IMR-90 (cell line): ENCODE data around the gene ALOX12B.

Experiments
- POLR2A ChIP-seq: IDR thresholded peaks from 2 replicates; pipeline ENCODE4 v1.6.1; 2012; ENCODE audit warnings: mild to moderate bottlenecking, low read depth, low read length
- USF2 ChIP-seq: fragments of 150-350 bp; IDR thresholded peaks from 2 replicates; pipeline ENCODE4 v1.6.1; 2017; ENCODE audit warnings: mild to moderate bottlenecking, antibody characterized with exemption, low read length, low read depth
- TF ChIP-seq, protein P1 (sequence below): conservative IDR thresholded peaks from 2 replicates; pipeline ENCODE4 v1.5.1; 2012; ENCODE audit warnings: mild to moderate bottlenecking, low read depth, low read length, improper control_type of control experiment

GRCh38 chr17:8081876-8082275 is 5.6 kb downstream of the ALOX12B start:
- TF ChIP-seq POLR2A (no peak), USF2 (no peak)
- TF ChIP-seq, protein P1, sequence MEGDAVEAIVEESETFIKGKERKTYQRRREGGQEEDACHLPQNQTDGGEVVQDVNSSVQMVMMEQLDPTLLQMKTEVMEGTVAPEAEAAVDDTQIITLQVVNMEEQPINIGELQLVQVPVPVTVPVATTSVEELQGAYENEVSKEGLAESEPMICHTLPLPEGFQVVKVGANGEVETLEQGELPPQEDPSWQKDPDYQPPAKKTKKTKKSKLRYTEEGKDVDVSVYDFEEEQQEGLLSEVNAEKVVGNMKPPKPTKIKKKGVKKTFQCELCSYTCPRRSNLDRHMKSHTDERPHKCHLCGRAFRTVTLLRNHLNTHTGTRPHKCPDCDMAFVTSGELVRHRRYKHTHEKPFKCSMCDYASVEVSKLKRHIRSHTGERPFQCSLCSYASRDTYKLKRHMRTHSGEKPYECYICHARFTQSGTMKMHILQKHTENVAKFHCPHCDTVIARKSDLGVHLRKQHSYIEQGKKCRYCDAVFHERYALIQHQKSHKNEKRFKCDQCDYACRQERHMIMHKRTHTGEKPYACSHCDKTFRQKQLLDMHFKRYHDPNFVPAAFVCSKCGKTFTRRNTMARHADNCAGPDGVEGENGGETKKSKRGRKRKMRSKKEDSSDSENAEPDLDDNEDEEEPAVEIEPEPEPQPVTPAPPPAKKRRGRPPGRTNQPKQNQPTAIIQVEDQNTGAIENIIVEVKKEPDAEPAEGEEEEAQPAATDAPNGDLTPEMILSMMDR = no peak
